Ovary (tissue), 3 donors: Measurements from ENCODE around the gene SYT6.

Experiments used
- EP300 ChIP-seq: sonication (generic); formaldehyde crosslinking; IDR thresholded peaks from one replicate; pipeline ENCODE4 v1.6.1; 2017; ENCODE audit warnings: antibody characterized with exemption
- POLR2A ChIP-seq: fragments of 450-650 bp; IDR thresholded peaks from one replicate; pipeline ENCODE4 v1.6.1; 2017; ENCODE audit warnings: antibody characterized with exemption, mild to moderate bottlenecking, moderate library complexity
- TF ChIP-seq, protein P1 (sequence below), 3 donors: fragments of 450-650 bp in 2 of 3; fragments of 200-600 bp in 1 of 3; IDR thresholded peaks; one replicate each; pipeline versions ENCODE4 v1.5.1 to v1.8.0; 2016 to 2022; ENCODE audit warnings: antibody characterized with exemption in 3 of 3, mild to moderate bottlenecking in 1 of 3
- donor health status: DM: no; HTN: no; CAD: no.

GRCh38 chr1:114043548-114043947, 110.1 kb downstream of the SYT6 start:
- TF ChIP-seq, protein P1, sequence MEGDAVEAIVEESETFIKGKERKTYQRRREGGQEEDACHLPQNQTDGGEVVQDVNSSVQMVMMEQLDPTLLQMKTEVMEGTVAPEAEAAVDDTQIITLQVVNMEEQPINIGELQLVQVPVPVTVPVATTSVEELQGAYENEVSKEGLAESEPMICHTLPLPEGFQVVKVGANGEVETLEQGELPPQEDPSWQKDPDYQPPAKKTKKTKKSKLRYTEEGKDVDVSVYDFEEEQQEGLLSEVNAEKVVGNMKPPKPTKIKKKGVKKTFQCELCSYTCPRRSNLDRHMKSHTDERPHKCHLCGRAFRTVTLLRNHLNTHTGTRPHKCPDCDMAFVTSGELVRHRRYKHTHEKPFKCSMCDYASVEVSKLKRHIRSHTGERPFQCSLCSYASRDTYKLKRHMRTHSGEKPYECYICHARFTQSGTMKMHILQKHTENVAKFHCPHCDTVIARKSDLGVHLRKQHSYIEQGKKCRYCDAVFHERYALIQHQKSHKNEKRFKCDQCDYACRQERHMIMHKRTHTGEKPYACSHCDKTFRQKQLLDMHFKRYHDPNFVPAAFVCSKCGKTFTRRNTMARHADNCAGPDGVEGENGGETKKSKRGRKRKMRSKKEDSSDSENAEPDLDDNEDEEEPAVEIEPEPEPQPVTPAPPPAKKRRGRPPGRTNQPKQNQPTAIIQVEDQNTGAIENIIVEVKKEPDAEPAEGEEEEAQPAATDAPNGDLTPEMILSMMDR (IDR thresholded peaks at IDR 0.05), result no peak
- TF ChIP-seq EP300 (no peak), POLR2A (no peak)
